ENCODE measurements around the gene HSPB7.
"Not testable (repeated sequence)": the region's sequence is repeated elsewhere in the genome, so short reads cannot be mapped to it uniquely, and the experiment has no call there.

HSPB7 gene

DNA sequence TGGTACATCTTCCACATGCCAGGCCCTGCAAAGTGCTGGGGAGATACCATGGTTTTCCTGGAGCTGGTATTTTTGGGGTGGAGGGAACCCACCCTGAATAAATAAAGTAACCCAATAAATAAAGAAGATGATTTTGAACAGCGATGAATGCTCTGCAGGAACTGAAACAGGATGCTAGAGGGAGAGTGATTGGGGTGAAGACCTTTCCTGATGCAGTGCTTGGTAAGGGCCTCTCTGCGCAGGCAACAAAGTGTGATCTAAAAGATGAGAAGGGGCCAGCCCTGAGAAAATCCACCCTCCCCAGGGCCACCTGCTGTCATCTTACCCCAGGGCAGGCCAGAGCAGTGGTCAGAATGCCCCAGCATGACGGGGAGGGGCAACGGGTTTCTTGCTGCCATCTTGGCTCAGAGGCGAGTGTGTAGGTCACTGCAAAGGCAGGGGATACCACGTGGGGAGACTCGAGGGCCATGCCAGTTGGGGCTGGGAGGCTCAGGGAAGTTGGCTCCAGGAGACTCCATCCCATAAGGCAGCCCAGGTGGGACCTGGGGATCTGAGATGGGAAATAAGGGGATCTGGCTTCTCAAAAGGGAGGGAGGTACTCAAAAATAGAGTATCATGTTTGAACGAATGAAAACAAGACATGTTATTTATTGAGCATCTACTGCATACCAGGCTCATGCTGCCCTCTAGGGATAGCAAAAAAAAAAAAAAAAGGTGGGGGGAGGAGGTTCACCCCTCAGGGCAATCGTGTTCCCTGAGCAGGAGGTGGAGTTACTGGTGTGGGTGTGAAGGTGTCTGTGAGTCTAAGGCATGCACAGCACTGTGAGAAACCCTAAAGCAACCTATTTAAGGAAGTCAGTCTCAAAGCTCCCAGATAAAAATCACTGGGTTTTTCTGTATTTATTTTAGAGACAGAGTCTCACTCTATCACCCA, 11.0 kb downstream of the HSPB7 start:
- no peak for DNase-seq (ENCODE audit: low read depth in 2 of 2)

DNA sequence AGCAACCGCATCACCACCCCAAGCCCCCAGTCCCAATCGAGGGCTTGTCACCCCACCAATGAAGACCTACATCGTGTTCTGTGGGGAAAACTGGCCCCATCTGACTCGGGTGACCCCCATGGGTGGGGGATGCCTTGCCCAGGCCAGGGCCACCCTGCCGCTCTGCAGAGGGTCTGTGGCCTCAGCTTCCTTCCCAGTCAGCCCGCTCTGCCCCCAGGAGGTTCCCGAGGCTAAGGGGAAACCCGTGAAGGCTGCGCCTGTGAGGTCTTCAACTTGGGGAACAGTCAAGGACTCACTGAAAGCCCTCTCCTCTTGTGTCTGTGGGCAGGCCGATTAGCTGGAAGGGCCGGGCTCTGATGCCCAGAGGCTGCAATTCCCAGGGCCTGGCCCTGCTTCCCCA, 11.8 kb downstream of the HSPB7 start:
- DNase-seq (ENCODE audit: low read depth in 2 of 2): no peak

DNA sequence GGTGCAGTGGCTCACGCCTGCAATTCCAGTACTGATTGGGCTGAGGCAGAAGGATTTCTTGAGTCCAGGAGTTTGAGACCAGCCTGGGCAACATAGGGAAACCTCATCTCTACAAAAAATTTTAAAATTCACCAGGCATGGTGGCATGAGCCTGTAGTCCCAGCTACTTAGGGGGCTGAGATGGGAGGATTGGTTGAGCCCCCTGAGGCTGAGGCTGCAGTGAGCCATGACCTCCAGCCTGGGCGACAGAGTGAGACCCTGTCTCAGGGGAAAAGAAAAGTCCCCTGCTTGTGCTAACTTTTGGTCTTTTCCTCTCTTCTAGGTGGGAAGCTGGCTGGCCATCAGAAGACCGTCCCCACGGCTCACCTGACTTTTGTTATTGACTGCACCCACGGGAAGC, 12.2 kb downstream of the HSPB7 start:
- DNase-seq (ENCODE audit: low read depth in 2 of 2): no peak

DNA sequence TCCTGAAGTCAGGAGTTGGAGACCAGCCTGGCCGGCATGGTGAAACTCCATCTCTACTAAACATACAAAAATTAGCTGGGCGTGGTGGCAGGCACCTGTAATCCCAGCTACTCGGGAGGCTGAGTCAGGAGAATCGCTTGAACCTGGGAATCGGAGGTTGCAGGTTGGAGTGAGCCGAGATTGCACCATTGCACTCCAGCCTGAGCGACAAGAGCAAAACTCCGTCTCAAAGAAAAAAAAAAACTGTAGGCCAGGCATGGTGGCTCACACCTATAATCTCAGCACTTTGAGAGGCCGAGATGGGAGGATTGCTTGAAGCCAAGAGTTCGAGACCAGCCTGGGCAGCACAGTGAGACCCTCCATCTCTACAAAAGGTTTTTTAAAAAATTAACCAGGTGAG, 16.6 kb downstream of the HSPB7 start:
- DNase-seq (ENCODE audit: low read depth in 2 of 2): not testable (repeated sequence)

DNA sequence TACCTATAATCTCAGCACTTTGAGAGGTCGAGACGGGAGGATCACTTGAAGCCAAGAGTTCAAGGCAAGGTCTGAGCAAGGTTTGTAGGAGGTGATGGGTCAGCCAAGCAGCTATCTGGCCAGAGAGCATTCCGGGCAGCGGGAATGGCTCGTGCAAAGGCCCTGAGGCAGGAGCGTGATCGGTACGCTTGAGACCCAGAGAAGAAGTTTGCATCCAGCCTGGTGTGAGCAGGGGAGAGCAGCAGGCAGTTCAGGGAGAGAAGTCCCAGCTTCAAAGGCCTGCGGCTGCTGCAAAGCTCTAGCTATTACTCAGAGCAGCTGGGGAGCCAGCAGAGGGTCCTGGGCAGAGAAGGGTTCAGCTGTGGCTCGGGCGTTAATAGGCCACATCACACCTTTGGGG, 18.9 kb downstream of the HSPB7 start:
- no peak for DNase-seq (ENCODE audit: low read depth in 2 of 2)

DNA sequence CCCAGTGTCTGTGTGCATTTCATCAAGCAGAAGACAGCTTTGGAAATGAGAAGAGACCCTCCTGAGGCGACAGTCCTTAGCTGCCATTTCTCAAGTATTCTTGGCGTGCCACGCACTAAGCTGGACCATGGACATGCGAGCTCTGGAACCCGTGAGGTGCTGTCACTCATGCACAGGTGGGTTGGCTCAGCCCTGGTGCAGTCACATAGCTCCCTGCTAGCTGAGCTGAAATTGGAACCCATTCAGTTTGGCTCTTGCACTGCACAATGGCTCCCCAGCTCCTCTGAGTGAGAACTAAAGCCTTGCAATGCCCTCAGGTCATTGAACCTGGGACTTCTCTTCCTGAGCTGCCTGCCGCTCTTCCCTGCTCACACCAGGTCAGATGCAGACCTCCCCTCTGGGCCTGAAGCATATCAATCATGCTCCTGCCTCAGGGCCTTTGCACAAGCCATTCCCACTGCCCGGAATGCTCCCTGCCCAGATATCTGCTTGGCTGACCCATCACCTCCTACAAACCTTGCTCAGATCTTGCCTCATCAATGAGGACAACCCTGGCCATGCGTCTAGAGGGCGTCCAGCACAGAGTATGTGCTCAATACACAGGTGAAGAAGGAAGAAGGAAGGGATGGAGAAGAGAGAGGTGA, 20.1 kb downstream of the HSPB7 start:
- no peak for DNase-seq (ENCODE audit: low read depth in 2 of 2)

DNA sequence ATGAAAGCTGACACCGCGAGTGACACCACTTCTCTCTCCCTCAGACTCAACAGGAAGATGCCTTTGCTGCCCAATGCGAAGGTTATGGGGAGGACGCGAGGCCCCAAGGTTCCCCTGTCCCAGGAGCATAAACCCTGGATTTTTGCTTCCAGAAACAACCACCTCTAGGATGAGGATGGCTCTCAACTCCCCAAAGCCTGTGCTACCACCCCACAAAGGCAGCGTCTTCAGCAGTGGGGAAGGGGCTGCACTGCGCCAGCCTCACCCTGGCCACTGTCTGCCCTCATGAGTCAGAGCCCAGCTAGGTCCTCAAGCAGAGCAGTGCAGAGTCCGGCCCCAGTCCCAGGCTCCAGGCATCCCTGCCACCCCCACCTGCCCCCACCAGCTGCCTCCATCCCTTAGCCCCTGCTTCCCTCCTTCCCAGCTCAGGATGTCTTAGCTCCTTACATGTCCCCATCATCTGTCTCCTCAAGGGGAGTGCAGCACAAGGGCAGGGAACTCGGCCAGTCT, 20.7 kb downstream of the HSPB7 start:
- DNase-seq (ENCODE audit: low read depth in 2 of 2): no peak

DNA sequence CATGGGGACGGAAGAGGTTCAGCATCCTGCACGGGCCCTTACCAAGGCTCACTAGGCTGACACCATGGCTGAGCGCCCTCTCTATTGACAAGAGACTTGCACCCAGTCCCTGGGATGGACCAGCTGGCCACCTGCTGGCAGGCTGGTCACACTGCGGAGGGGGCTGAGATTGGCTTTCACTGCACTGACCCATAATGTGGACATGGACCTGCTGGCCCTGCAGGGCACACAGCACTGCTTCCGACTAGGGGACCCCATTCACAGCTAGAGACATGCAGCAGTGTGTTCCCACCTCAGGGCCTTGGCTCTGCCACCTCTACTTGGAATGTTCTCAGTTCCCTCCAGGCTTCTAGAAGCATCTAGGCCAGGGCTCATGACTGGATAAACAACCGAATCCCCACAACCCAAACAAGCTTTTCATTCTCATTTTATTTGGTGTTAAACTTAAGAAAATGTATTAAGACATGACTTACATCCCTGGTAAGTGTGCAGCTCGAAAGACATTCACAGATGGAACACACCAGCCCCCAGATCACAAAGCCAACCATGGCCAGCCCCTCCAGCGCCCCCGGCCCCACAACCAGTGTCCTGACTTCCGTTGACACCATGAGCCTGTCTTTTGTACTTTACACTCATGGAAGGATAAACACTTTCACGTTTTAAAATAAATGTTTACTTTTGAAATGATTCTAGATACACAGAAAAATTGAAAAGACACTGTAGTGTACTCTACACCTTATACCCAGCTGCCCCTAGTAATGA, 23.1 kb downstream of the HSPB7 start:
- DNase-seq (ENCODE audit: low read depth in 2 of 2): no peak

DNA sequence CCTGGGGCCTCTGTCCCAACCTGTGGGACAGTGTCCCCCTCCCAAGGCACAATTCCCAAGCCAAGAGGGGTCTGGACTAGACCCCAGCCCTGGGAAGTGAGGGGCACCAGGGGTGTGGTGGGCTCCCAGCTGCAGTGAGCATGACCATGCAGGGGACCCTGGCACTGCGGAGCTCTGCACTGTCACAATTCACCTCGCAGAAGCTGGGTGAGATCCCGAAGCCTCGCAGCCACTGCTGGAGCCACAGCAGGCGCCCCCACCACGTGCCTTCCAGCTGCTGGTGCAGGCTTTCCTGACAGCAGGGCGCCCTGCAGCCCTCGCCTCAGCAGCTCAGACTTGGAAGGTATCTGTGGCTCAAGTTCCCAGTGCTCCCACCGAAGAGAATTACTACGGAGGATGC, 23.8 kb downstream of the HSPB7 start:
- DNase-seq (ENCODE audit: low read depth in 2 of 2): no peak

DNA sequence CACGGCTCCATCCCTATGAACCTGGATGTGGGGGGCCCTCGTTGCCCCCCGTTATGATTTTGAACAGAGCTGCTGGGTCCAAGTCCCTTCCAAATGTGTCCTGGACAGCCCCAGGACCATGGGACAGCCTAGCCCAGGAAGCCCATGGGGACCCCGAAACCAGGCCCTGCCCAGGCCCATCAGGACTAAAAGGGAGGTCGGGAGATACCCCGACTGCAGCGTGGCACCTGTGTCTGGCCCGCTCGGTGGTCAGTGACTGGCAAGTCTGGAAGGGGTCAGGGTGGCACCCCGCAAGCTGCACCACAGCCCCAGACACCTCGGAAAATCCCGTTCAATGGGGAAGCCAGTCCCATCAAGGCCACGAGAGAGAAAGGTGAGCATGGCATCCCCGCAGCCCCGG, 24.2 kb downstream of the HSPB7 start:
- no peak for DNase-seq (ENCODE audit: low read depth in 2 of 2)

DNA sequence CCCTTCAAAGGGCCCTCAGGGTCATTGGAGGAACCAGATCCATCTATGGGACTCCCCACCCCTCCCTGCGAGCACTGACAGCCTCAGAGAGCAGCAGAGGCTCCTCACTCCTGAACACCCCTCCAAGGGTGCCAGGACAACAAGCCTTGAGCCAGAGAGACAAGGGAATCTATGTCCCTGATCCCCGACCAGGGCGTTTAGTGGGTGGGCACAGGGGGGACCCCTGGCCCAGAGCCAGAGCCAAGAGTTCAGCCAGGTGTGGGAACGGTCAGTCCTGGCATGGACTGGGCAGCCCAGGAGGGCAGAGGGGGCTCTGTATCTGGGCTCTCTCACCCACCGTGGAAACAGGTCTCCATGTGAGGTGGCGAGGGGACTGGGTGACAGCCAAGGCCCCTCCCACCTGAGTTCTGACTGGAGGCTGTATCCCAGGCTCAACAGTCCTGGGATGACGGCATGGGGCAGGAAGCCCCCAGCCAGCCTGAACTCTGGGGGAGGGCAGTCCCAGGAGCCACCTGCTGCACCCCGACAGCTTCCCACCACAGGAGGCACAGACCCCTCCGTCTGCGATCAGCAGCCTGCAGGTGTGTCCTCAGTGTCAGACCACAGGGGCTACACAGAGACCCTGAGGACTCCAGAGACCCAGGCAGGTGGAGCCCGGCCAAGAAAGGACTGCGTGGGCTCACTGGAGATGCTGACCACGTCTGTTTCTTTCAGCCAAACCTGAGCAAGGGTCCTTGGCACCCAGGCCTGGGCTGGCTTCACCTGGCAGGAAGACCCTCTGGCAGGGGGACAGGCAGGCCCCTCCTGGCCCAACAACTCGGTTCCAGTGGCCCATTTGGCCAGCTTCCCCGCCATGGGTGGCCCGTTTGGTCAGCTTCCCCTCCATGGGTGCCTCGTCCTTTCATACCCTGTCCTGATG, 25.0 kb downstream of the HSPB7 start:
- DNase-seq (ENCODE audit: low read depth in 2 of 2): no peak

DNA sequence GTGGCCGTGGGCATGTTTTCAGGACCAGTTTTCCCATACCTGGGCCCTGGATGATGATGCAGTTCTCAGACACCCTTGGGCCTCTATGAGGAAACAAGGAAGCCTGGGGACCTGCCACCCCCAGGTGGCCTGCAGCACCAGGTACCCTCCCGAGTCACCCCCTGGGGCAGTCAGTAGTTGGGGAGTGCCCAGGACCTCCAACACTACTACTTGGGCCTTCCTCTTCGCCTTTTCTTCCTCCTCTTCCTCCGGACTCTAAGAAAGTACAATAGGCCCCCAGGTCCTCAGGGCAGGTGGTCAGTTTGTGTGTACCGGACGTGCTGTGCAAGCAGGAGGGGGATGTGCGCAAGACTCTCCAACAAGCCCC, 25.7 kb downstream of the HSPB7 start:
- no peak for DNase-seq (ENCODE audit: low read depth in 2 of 2)

DNA sequence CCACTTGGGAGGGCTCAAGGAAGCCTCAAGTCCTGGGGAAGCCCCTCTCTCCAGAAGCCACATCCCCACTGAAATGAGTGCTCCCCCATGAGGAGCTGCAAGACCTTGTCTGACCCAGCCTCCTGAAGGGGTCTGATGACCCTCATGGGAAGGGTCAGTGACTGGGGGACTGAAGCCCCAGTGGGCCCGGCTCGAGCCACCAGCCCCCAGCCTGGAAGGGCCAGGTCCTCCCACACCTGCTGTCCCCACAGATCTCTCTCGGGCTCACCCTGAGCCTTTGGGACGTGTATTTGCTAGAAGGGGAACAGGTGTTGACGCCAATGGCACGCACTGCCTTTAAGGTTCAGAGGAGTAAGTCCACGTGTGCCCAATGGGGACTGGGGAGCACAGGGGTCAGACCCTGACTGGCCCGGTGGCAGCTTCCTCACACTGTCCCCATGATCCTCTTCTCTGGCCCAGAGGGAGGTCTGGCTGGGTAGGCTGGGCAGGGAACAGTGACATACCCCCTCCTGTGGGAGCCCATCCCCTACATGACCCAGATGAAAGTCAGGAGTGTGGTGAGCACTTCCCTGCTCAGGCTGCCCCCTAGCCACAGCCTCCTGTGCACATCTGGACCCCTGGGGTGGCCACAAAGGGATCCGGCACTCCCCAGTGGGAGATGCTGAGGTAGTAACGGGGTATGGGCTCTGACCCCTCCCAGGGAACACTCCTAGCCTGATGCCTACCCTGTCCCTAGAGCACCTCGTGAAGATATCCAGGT, 26.2 kb downstream of the HSPB7 start:
- no peak for DNase-seq (ENCODE audit: low read depth in 2 of 2)

DNA sequence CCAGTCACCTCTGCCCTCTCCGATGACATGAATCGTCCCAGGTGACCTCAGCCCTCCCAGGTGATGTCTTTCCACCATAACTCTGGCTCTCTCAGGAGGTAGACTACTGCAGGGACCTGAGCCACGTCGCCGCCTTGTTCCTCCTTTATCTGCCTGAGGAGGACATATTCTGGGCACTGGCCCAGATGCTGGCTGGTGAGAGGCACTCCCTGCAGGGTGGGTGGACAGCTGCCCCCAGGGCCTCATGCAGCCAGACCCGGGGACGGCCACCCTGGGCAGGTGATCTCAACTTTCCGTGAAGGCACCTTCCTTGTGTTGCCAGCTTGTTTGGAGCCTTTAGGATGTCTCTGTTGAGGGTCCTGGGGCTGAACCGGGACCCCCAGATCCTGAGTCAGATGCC, 28.1 kb downstream of the HSPB7 start:
- DNase-seq (ENCODE audit: low read depth in 2 of 2): no peak

DNA sequence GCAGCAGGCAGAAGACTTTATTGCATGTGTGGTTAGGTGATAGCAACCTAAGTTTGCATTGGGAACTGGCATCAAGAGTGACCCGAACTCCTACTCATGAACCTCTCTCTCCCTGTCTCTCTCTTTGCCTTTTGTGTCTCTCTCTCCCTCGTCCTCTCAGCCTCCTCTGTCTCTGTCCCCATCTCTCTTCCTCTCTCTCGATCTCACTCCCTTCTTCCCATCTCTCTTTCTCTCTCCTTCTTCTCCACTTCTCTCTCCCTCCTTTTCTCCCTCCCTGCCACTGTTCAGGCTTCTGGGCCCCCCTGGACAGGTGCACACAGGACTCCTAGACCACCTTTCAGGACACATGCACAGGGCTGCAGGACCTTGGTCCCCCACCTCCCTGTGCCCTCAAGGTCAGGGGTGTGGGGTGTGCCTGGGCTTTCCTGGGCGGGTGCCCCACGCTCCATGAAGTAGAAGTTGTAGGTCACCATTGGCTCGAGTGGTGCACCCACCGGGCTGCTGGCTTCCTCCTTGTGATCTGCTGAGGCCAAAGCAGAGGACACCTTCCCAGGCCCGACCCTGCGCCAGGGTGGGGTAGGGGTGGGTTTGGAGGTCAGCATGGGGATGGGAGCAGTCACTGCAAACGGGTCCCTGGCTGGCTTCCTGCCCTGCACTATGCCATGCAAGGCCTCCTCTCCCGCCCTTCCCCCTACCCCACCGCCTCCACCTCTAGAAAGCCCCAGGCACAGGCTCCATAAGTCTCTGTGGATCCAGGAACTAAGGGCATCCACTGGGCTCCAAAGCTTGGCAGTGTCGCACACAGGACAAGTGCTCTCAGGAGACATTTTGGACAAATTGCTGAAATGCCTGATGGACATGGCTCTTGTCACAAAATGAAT, 28.7 kb downstream of the HSPB7 start:
- DNase-seq (ENCODE audit: low read depth in 2 of 2): no peak

DNA sequence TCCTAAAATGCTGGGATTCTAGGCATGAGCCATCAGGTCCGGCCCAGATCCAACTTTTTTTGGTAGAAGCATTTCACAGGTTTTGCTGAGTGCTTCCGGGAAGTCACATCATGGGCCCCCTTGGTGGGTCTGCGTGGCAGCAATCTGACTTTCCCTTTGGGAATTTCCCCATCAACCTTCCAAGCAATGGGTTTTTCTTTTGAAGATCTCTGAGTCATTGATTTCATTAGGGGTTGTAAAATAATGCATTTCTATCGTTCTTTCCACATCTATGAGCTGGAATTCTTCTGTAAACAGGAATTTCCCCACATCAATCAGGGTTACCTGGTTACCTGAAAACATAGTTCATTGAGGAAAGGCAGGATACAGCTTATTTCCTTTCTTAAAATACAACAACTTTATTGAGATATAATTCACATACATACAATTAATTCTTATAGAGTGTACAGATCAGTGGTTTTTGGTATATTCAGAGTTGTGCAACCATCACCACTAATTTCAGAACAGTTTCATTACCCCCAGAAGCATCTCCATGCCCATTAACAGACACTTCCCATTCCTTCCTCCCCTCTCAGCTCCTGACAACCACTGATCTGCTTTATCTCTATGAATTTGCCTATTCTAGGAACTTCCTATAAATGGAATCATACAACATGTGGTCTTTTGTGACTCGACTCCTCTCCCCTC, 32.1 kb downstream of the HSPB7 start:
- DNase-seq (ENCODE audit: low read depth in 2 of 2): no peak

DNA sequence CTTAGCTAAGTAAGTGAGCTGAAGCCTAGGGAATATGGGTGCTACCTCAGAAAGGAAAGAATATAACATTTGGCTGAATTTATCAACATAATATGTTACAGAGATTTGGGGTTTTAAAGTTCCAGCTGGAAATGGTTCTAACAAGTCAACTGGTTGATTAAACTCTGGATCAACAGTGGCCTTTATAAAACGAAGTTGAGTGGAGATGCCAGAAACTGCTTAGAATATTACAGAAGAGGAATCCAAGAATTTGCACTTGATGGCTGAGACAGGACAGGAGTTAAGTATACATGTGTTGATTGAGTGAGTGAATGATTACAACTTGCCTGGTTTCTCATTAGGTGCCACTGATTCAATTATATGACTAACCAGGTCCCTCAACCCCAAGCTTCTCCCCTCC, 34.6 kb downstream of the HSPB7 start:
- no peak for DNase-seq (ENCODE audit: low read depth in 2 of 2)

DNA sequence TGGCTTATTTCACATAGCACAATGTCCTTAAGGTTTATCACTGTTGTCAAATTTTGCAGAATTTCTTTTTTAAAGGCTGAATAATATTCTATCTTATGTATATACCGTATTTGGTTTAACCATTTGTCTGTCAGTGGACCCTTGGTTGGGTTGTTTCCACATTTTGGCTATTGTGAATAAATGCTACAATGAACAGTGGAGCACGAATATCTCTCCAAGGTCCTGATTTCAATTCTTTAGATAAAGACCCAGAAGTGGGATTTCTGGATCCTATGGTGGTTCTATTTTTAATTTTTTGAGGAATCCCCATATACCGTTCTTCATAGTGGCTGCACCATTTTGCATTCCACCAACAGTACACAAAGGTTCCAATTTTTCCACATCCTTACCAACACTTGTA, 36.2 kb downstream of the HSPB7 start:
- DNase-seq (ENCODE audit: low read depth in 2 of 2): no peak

DNA sequence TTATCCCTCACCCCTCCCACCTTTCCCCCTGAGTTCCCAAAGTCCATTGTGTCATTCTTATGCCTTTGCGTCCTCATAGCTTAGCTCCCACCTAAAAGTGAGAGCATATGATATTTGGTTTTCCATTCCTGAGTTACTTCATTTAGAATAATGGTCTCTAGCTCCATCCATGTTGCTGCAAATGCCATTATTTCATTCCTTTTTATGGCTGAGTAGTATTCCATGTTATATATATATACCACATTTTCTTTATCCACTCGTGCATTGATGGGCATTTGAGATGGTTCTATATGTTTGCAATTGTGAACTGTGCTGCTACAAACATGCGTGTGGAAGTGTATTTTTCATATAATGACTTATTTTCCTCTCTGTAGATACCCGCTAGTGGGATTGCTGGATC, 39.9 kb downstream of the HSPB7 start:
- not testable (repeated sequence) for DNase-seq (ENCODE audit: low read depth in 2 of 2)

Data from fibroblast of skin of left quadriceps (primary cell).